WTC11 (cell line): ENCODE data around the gene ARHGAP28. TPM values are rescaled to one million over a fixed set of nuclear protein-coding genes. Genes with fewer than 3 reads are reported as not detected.

ENCODE experiments used
- ATAC-seq: fragments of 200-7000 bp; cut with Tn5 transposase; 2 replicates; pipeline ENCODE4 v1.10.0; 2021; ENCODE audit warnings: mild to moderate bottlenecking, moderate library complexity
- CTCF ChIA-PET: fragments of 300-600 bp; sonication (Branson Sonifier 250); formaldehyde crosslinking; loops from one replicate; lab custom pipeline; 2021; ENCODE audit warnings: antibody characterized with exemption; lab: Charles Lee
- POLR2A ChIA-PET: fragments of 350-600 bp; sonication (Branson Sonifier 250); formaldehyde crosslinking; loops from one replicate; lab custom pipeline; 2021; ENCODE audit warnings: antibody characterized with exemption; lab: Charles Lee
- DNase-seq: peaks from one replicate; pipeline ENCODE4 v3.0.0; 2021; ENCODE audit warnings: low spot score
- H3K27ac Mint-ChIP-seq: 2 replicates; pipeline ENCODE4 v1.8.0; 2021; ENCODE audit warnings: mixed read lengths
- H3K27me3 Mint-ChIP-seq: 2 replicates; pipeline ENCODE4 v1.8.0; 2021; ENCODE audit warnings: low read depth, mild to moderate bottlenecking, moderate library complexity, mixed read lengths
- H3K36me3 Mint-ChIP-seq: 2 replicates; pipeline ENCODE4 v1.8.0; 2021; ENCODE audit warnings: mixed read lengths
- H3K4me1 Mint-ChIP-seq: 2 replicates; pipeline ENCODE4 v1.8.0; 2022; ENCODE audit warnings: mixed read lengths
- H3K4me3 Mint-ChIP-seq: 2 replicates; pipeline ENCODE4 v1.8.0; 2021; ENCODE audit warnings: mild to moderate bottlenecking, moderate library complexity, mixed read lengths
- H3K9me3 Mint-ChIP-seq: 2 replicates; pipeline ENCODE4 v1.8.0; 2021; ENCODE audit warnings: mixed read lengths
- CREM ChIP-seq: sonication (generic); formaldehyde crosslinking; IDR thresholded peaks from 2 replicates; pipeline ENCODE4 v1.8.1; 2022; ENCODE audit warnings: mild to moderate bottlenecking, missing genetic modification reagents, moderate library complexity
- GABPB1 ChIP-seq: sonication (generic); formaldehyde crosslinking; IDR thresholded peaks from 2 replicates; pipeline ENCODE4 v1.8.1; 2023; ENCODE audit warnings: mild to moderate bottlenecking, missing genetic modification reagents
- IRF2 ChIP-seq: sonication (generic); formaldehyde crosslinking; IDR thresholded peaks from 2 replicates; pipeline ENCODE4 v1.8.0; 2022; ENCODE audit warnings: low read depth, missing genetic modification reagents, borderline replicate concordance
- MYBL2 ChIP-seq: sonication (generic); formaldehyde crosslinking; IDR thresholded peaks from 2 replicates; pipeline ENCODE4 v1.8.1; 2023; ENCODE audit warnings: mild to moderate bottlenecking, moderate library complexity, missing genetic modification reagents
- NFE2L1 ChIP-seq: sonication (generic); formaldehyde crosslinking; IDR thresholded peaks from 2 replicates; pipeline ENCODE4 v1.8.1; 2023; ENCODE audit warnings: missing genetic modification reagents
- NFYB ChIP-seq: sonication (generic); formaldehyde crosslinking; conservative IDR thresholded peaks from 2 replicates; pipeline ENCODE4 v1.8.0; 2022; ENCODE audit warnings: low read depth, missing genetic modification reagents
- NR1H2 ChIP-seq: sonication (generic); formaldehyde crosslinking; IDR thresholded peaks from 2 replicates; pipeline ENCODE4 v1.9.0; 2021; ENCODE audit warnings: mild to moderate bottlenecking, moderate library complexity, missing genetic modification reagents
- SMAD4 ChIP-seq: sonication (generic); formaldehyde crosslinking; IDR thresholded peaks from 2 replicates; pipeline ENCODE4 v1.8.0; 2022; ENCODE audit warnings: mild to moderate bottlenecking, missing genetic modification reagents
- TP53 ChIP-seq: sonication (generic); formaldehyde crosslinking; IDR thresholded peaks from 2 replicates; pipeline ENCODE4 v1.8.1; 2023; ENCODE audit warnings: mild to moderate bottlenecking, missing genetic modification reagents
- ZNF219 ChIP-seq: sonication (generic); formaldehyde crosslinking; IDR thresholded peaks from 2 replicates; pipeline ENCODE4 v1.8.0; 2023; ENCODE audit warnings: missing genetic modification reagents, mild to moderate bottlenecking, borderline replicate concordance
- ZNF416 ChIP-seq: fragments of 250-450 bp; sonication (Bioruptor Pico); IDR thresholded peaks from 2 replicates; pipeline ENCODE4 v1.9.0; 2021; ENCODE audit warnings: mild to moderate bottlenecking, inconsistent platforms
- ZNF671 ChIP-seq: fragments of 250-450 bp; sonication (Bioruptor Pico); IDR thresholded peaks from 2 replicates; pipeline ENCODE4 v1.8.0; 2021; ENCODE audit warnings: mild to moderate bottlenecking
- total RNA-seq: library from RNA; stranded (reverse); gene quantifications from 3 replicates; pipeline ENCODE4 v1.2.3, GENCODE V29; 2021
- TF ChIP-seq, protein P1 (sequence below): sonication (generic); formaldehyde crosslinking; IDR thresholded peaks from 2 replicates; pipeline ENCODE4 v1.8.1; 2022; ENCODE audit warnings: mild to moderate bottlenecking, missing genetic modification reagents, moderate library complexity, borderline replicate concordance
- TF ChIP-seq, protein P2 (sequence below): sonication (generic); formaldehyde crosslinking; IDR thresholded peaks from 2 replicates; pipeline ENCODE4 v1.8.1; 2023; ENCODE audit warnings: mild to moderate bottlenecking, missing genetic modification reagents
- TF ChIP-seq, protein P3 (sequence below): sonication (generic); formaldehyde crosslinking; IDR thresholded peaks from 2 replicates; pipeline ENCODE4 v1.8.0; 2022; ENCODE audit warnings: mild to moderate bottlenecking, missing genetic modification reagents
- TF ChIP-seq, protein P4 (sequence below): fragments of 250-450 bp; sonication (Bioruptor Pico); IDR thresholded peaks from 2 replicates; pipeline ENCODE4 v1.9.0; 2021; ENCODE audit warnings: mild to moderate bottlenecking, borderline replicate concordance
- TF ChIP-seq, protein P5 (sequence below): sonication (generic); formaldehyde crosslinking; IDR thresholded peaks from 2 replicates; pipeline ENCODE4 v1.8.1; 2023; ENCODE audit warnings: mild to moderate bottlenecking, missing genetic modification reagents, moderate library complexity
- TF ChIP-seq, protein P6 (sequence below): sonication (generic); formaldehyde crosslinking; IDR thresholded peaks from 2 replicates; pipeline ENCODE4 v1.8.1; 2023; ENCODE audit warnings: mild to moderate bottlenecking, missing genetic modification reagents, borderline replicate concordance

The ARHGAP28 gene
- total RNA-seq, 1 experiment from 2014 or later, result 14.8 TPM

DNA sequence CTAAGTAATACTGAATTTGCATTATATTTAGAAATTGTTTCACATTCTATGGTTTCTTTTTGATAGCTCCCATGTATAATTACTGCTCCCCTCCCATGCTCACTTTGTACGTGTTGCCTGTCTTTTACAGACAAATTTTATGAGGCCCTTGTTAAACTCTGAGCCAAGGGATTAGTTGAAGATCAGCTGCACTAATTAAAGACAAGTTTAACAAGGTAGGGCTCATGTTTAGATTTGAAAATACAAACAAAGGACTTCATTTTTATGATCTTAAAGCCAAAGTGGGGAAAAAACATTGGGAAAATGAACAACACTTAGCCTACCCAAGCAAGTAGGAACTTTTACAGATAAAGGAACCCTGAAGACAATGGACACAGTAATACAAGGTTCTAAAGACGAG lies 46.2 kb downstream of the ARHGAP28 start:
- peaks cover 37% of the 10 kb centered on the region for H3K4me1 Mint-ChIP-seq
- DNase-seq (no peak), ATAC-seq (no peak)
- ChIA-PET POLR2A (no interaction called here), CTCF (no interaction called here)
- H3K27ac Mint-ChIP-seq, result no peak overlapping the region; the same call in none of the 2 replicates
- H3K36me3 Mint-ChIP-seq, result no peaks in the 10 kb centered on the region
- no peaks in the 10 kb centered on the region for H3K27me3 Mint-ChIP-seq
- no peak for TF ChIP-seq NR1H2 (CRISPR knock-in tag)
- no peak for TF ChIP-seq TP53 (CRISPR knock-in tag)
- TF ChIP-seq IRF2 (CRISPR knock-in tag), result no peak
- no peak for TF ChIP-seq ZNF671 (CRISPR knock-in tag)
- TF ChIP-seq MYBL2, result no peak
- TF ChIP-seq, protein P1, sequence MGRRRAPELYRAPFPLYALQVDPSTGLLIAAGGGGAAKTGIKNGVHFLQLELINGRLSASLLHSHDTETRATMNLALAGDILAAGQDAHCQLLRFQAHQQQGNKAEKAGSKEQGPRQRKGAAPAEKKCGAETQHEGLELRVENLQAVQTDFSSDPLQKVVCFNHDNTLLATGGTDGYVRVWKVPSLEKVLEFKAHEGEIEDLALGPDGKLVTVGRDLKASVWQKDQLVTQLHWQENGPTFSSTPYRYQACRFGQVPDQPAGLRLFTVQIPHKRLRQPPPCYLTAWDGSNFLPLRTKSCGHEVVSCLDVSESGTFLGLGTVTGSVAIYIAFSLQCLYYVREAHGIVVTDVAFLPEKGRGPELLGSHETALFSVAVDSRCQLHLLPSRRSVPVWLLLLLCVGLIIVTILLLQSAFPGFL, result no peak
- TF ChIP-seq NFYB (CRISPR knock-in tag), result no peak
- TF ChIP-seq, protein P2, sequence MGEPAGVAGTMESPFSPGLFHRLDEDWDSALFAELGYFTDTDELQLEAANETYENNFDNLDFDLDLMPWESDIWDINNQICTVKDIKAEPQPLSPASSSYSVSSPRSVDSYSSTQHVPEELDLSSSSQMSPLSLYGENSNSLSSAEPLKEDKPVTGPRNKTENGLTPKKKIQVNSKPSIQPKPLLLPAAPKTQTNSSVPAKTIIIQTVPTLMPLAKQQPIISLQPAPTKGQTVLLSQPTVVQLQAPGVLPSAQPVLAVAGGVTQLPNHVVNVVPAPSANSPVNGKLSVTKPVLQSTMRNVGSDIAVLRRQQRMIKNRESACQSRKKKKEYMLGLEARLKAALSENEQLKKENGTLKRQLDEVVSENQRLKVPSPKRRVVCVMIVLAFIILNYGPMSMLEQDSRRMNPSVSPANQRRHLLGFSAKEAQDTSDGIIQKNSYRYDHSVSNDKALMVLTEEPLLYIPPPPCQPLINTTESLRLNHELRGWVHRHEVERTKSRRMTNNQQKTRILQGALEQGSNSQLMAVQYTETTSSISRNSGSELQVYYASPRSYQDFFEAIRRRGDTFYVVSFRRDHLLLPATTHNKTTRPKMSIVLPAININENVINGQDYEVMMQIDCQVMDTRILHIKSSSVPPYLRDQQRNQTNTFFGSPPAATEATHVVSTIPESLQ (CRISPR knock-in tag), result no peak
- no peak for TF ChIP-seq CREM (CRISPR knock-in tag)
- no peak for TF ChIP-seq SMAD4 (CRISPR knock-in tag)
- TF ChIP-seq GABPB1 (CRISPR knock-in tag), result no peak
- TF ChIP-seq, protein P3, sequence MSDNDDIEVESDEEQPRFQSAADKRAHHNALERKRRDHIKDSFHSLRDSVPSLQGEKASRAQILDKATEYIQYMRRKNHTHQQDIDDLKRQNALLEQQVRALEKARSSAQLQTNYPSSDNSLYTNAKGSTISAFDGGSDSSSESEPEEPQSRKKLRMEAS, result no peak
- TF ChIP-seq, protein P4, sequence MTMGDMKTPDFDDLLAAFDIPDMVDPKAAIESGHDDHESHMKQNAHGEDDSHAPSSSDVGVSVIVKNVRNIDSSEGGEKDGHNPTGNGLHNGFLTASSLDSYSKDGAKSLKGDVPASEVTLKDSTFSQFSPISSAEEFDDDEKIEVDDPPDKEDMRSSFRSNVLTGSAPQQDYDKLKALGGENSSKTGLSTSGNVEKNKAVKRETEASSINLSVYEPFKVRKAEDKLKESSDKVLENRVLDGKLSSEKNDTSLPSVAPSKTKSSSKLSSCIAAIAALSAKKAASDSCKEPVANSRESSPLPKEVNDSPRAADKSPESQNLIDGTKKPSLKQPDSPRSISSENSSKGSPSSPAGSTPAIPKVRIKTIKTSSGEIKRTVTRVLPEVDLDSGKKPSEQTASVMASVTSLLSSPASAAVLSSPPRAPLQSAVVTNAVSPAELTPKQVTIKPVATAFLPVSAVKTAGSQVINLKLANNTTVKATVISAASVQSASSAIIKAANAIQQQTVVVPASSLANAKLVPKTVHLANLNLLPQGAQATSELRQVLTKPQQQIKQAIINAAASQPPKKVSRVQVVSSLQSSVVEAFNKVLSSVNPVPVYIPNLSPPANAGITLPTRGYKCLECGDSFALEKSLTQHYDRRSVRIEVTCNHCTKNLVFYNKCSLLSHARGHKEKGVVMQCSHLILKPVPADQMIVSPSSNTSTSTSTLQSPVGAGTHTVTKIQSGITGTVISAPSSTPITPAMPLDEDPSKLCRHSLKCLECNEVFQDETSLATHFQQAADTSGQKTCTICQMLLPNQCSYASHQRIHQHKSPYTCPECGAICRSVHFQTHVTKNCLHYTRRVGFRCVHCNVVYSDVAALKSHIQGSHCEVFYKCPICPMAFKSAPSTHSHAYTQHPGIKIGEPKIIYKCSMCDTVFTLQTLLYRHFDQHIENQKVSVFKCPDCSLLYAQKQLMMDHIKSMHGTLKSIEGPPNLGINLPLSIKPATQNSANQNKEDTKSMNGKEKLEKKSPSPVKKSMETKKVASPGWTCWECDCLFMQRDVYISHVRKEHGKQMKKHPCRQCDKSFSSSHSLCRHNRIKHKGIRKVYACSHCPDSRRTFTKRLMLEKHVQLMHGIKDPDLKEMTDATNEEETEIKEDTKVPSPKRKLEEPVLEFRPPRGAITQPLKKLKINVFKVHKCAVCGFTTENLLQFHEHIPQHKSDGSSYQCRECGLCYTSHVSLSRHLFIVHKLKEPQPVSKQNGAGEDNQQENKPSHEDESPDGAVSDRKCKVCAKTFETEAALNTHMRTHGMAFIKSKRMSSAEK (CRISPR knock-in tag), result no peak
- H3K4me3 Mint-ChIP-seq, result no peak overlapping the region
- 0 out of 2 replicates have a peak, but pooled peaks cover 3% of the 10 kb centered on the region for H3K9me3 Mint-ChIP-seq

DNA sequence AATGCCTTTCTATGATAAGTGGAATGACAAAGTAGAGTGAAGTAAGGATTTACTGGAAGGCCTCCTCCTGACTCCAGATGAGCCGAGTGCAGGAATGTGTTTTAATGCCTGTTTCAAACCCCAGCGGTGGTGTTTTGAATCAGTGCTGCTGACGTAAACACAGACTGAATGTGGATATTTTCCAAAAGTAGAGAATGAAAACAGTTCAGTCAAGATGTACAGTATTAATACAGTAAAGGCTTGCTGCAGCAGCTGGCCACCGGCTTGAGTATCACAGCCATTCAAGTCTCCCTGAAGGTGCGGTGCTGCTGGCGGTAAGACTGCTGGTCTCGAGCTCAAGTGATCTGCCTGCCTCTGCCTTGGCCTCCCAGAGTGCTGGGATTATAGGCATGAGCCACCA lies 46.7 kb downstream of the ARHGAP28 start:
- DNase-seq, result no peak
- Mint-ChIP-seq H3K4me3 (no peak overlapping the region), H3K9me3 (0 out of 2 replicates have a peak, but pooled peaks cover 3% of the 10 kb centered on the region), H3K4me1 (peaks cover 40% of the 10 kb centered on the region), H3K27me3 (no peaks in the 10 kb centered on the region), H3K27ac (peak overlapping the region; percentile 9; the same call in 1 of the 2 replicates), H3K36me3 (no peaks in the 10 kb centered on the region)
- ATAC-seq, result peak; percentile 43
- TF ChIP-seq, protein P5, sequence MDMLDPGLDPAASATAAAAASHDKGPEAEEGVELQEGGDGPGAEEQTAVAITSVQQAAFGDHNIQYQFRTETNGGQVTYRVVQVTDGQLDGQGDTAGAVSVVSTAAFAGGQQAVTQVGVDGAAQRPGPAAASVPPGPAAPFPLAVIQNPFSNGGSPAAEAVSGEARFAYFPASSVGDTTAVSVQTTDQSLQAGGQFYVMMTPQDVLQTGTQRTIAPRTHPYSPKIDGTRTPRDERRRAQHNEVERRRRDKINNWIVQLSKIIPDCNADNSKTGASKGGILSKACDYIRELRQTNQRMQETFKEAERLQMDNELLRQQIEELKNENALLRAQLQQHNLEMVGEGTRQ (CRISPR knock-in tag), result no peak
- TF ChIP-seq TP53 (CRISPR knock-in tag) (no peak), NFE2L1 (no peak), ZNF219 (CRISPR knock-in tag) (no peak), ZNF416 (CRISPR knock-in tag) (no peak)
- TF ChIP-seq, protein P3, result no peak
- TF ChIP-seq, protein P6, sequence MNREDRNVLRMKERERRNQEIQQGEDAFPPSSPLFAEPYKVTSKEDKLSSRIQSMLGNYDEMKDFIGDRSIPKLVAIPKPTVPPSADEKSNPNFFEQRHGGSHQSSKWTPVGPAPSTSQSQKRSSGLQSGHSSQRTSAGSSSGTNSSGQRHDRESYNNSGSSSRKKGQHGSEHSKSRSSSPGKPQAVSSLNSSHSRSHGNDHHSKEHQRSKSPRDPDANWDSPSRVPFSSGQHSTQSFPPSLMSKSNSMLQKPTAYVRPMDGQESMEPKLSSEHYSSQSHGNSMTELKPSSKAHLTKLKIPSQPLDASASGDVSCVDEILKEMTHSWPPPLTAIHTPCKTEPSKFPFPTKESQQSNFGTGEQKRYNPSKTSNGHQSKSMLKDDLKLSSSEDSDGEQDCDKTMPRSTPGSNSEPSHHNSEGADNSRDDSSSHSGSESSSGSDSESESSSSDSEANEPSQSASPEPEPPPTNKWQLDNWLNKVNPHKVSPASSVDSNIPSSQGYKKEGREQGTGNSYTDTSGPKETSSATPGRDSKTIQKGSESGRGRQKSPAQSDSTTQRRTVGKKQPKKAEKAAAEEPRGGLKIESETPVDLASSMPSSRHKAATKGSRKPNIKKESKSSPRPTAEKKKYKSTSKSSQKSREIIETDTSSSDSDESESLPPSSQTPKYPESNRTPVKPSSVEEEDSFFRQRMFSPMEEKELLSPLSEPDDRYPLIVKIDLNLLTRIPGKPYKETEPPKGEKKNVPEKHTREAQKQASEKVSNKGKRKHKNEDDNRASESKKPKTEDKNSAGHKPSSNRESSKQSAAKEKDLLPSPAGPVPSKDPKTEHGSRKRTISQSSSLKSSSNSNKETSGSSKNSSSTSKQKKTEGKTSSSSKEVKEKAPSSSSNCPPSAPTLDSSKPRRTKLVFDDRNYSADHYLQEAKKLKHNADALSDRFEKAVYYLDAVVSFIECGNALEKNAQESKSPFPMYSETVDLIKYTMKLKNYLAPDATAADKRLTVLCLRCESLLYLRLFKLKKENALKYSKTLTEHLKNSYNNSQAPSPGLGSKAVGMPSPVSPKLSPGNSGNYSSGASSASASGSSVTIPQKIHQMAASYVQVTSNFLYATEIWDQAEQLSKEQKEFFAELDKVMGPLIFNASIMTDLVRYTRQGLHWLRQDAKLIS, result no peak
- ChIA-PET CTCF (no interaction called here), POLR2A (no interaction called here)
